Small intestine (tissue), 7 donors: Measurements from ENCODE around the gene PLXNA4. TPM values are rescaled to one million over a fixed set of nuclear protein-coding genes. Genes with fewer than 3 reads are reported as not detected.
"Not testable (repeated sequence)": the region's sequence is repeated elsewhere in the genome, so short reads cannot be mapped to it uniquely, and the experiment has no call there.

Source experiments
- DNase-seq, 2 donors: peaks; one replicate each; pipeline versions ENCODE4 v3.0.0 to v3.0.0-alpha.2; 2013
- FAIRE-seq: peaks from 2 replicates; lab custom pipeline; 2012; peaks lifted over from hg19 to GRCh38; lab: Jason Lieb, UNC
- H3K27ac ChIP-seq, 3 donors: one replicate each; pipeline ENCODE4 v1.5.1; 2013; ENCODE audit warnings: low read length in 2 of 3, mild to moderate bottlenecking in 2 of 3, control low read depth in 1 of 3, inconsistent platforms in 1 of 3, low read depth in 1 of 3, moderate library complexity in 1 of 3
- H3K27me3 ChIP-seq, 3 donors: one replicate each; pipeline ENCODE4 v1.6.1; 2013; ENCODE audit warnings: low read length in 3 of 3, inconsistent platforms in 1 of 3; ENCODE audit not compliant: control insufficient read depth in 3 of 3, insufficient read depth in 3 of 3
- H3K36me3 ChIP-seq, 3 donors: one replicate each; pipeline ENCODE4 v1.6.1; 2013; ENCODE audit warnings: low read length in 3 of 3, inconsistent platforms in 1 of 3, low read depth in 1 of 3, mild to moderate bottlenecking in 1 of 3, moderate library complexity in 1 of 3; ENCODE audit not compliant: control insufficient read depth in 3 of 3, insufficient read depth in 2 of 3
- H3K4me1 ChIP-seq, 3 donors: one replicate each; pipeline ENCODE4 v1.6.1; 2013; ENCODE audit warnings: low read length in 2 of 3, inconsistent platforms in 1 of 3, low read depth in 1 of 3, mild to moderate bottlenecking in 1 of 3, moderate library complexity in 1 of 3; ENCODE audit not compliant: control insufficient read depth in 3 of 3, insufficient read depth in 2 of 3
- H3K4me3 ChIP-seq, 3 donors: one replicate each; pipeline ENCODE4 v1.5.1; 2013; ENCODE audit warnings: low read length in 3 of 3, control low read depth in 1 of 3, inconsistent platforms in 1 of 3, low read depth in 1 of 3, mild to moderate bottlenecking in 1 of 3, moderate library complexity in 1 of 3
- H3K9me3 ChIP-seq, 2 donors: one replicate each; pipeline ENCODE4 v1.6.1; 2013; ENCODE audit warnings: low read depth in 1 of 2, low read length in 1 of 2; ENCODE audit not compliant: control insufficient read depth in 2 of 2, insufficient read depth in 1 of 2
- WGBS, 3 donors: extraction: QIAGEN DNeasy Blood & Tissue Kit; methylation state at CpG; one replicate each; pipeline ENCODE4 v1.1.7; 2013; 5-methylcytosine and 5-hydroxymethylcytosine counted together
- polyA plus RNA-seq, 4 donors: library from polyadenylated mRNA; stranded (reverse) in 3 of 4; unstranded in 1 of 4; fragments of 200-250 nt in 3 of 4; fragments of 120-200 nt in 1 of 4; gene quantifications; one replicate each; pipeline versions ENCODE4 v1.2.1 to v1.2.3, GENCODE V29; 2013
- donor health status: healthy with polysubstance abuse.
- donor health status: control.
- donor health status: control.
- donor health status: Bipolar disorder and iron deficiency.
- donor health status: healthy.

PLXNA4 gene
- polyA plus RNA-seq, 4 donors = under 0.01 to 3.9 (median 1.2) TPM; not detected in 1

GRCh38 chr7:132392713-132393112 lies 183.6 kb downstream of the PLXNA4 start:
- Histone ChIP-seq H3K36me3 (no peaks in the 10 kb centered on the region), H3K4me3 (no peak overlapping the region), H3K27ac (no peak overlapping the region), H3K9me3 (no peaks in the 10 kb centered on the region), H3K27me3 (no peaks in the 10 kb centered on the region), H3K4me1 (peaks cover 0 to 22% (median 0%) of the 10 kb centered on the region in 3 donors)
- DNase-seq = no peak
- WGBS, 3 donors = 82 to 90% (median 84%) methylated on average over 8 of the region's 8 CpGs
- FAIRE-seq = no peak

- Histone ChIP-seq H3K9me3 (no peaks in the 10 kb centered on the region), H3K27me3 (no peaks in the 10 kb centered on the region), H3K36me3 (no peaks in the 10 kb centered on the region), H3K4me1 (peaks cover 0 to 19% (median 0%) of the 10 kb centered on the region in 3 donors), H3K4me3 (no peak overlapping the region), H3K27ac (no peak overlapping the region)
- no peak for DNase-seq
- no peak for FAIRE-seq
- 70 to 76% (median 72%) methylated on average over 3 of the region's 3 CpGs for WGBS, 3 donors
Observed at GRCh38 chr7:132390705-132391104, 185.6 kb downstream of the PLXNA4 start.

- H3K4me1 ChIP-seq = peaks cover 0 to 12% (median 0%) of the 10 kb centered on the region in 3 donors
- H3K36me3 ChIP-seq, H3K27ac ChIP-seq, H3K4me3 ChIP-seq, FAIRE-seq, H3K9me3 ChIP-seq, H3K27me3 ChIP-seq, DNase-seq: not testable (repeated sequence)
- WGBS, 3 donors = 90 to 96% (median 96%) methylated on average over 4 of the region's 4 CpGs
Observed at GRCh38 chr7:132390049-132390448, 186.2 kb downstream of the PLXNA4 start.

GRCh38 chr7:132388688-132389087 lies 187.6 kb downstream of the PLXNA4 start:
- Histone ChIP-seq H3K9me3 (no peaks in the 10 kb centered on the region), H3K27ac (no peak overlapping the region), H3K4me1 (peaks cover 0 to 8% (median 0%) of the 10 kb centered on the region in 3 donors), H3K4me3 (no peak overlapping the region), H3K27me3 (no peaks in the 10 kb centered on the region), H3K36me3 (no peaks in the 10 kb centered on the region)
- 84 to 94% (median 89%) methylated on average over 1 of the region's 1 CpG for WGBS, 3 donors
- DNase-seq (no peak), FAIRE-seq (no peak)

GRCh38 chr7:132387596-132387995 lies 188.7 kb downstream of the PLXNA4 start:
- WGBS, 3 donors = 82 to 91% (median 88%) methylated on average over 6 of the region's 6 CpGs
- H3K27me3 ChIP-seq = no peaks in the 10 kb centered on the region
- no peak overlapping the region for H3K27ac ChIP-seq
- no peaks in the 10 kb centered on the region for H3K36me3 ChIP-seq
- FAIRE-seq (no peak), DNase-seq (no peak)
- H3K4me3 ChIP-seq = no peak overlapping the region
- no peaks in the 10 kb centered on the region for H3K9me3 ChIP-seq
- H3K4me1 ChIP-seq = peaks cover 0 to 8% (median 0%) of the 10 kb centered on the region in 3 donors

- Histone ChIP-seq H3K4me1 (peaks cover 0 to 18% (median 0%) of the 10 kb centered on the region in 3 donors), H3K4me3 (no peak overlapping the region), H3K36me3 (no peaks in the 10 kb centered on the region), H3K9me3 (no peaks in the 10 kb centered on the region), H3K27ac (no peak overlapping the region), H3K27me3 (no peaks in the 10 kb centered on the region)
- WGBS, 3 donors = 48 to 73% (median 61%) methylated on average over 10 of the region's 10 CpGs
- no peak for DNase-seq
- FAIRE-seq = no peak
Observed at GRCh38 chr7:132386201-132386681, 190.0 kb downstream of the PLXNA4 start.

- WGBS, 3 donors = 45 to 74% (median 56%) methylated on average over 2 of the region's 2 CpGs
- no peak overlapping the region for H3K4me3 ChIP-seq
- DNase-seq (no peak), FAIRE-seq (no peak)
- no peaks in the 10 kb centered on the region for H3K36me3 ChIP-seq
- H3K27me3 ChIP-seq = no peaks in the 10 kb centered on the region
- H3K9me3 ChIP-seq = no peaks in the 10 kb centered on the region
- H3K4me1 ChIP-seq = peaks cover 0 to 33% (median 0%) of the 10 kb centered on the region in 3 donors
- no peak overlapping the region for H3K27ac ChIP-seq
Observed at GRCh38 chr7:132383962-132384361, 192.3 kb downstream of the PLXNA4 start.

GRCh38 chr7:132381742-132382472 lies 194.4 kb downstream of the PLXNA4 start:
- peak overlapping the region in 1 of 3 donors; percentile 13 for H3K27ac ChIP-seq
- H3K4me1 ChIP-seq = peaks cover 4 to 52% (median 8%) of the 10 kb centered on the region in 3 donors
- no peaks in the 10 kb centered on the region for H3K36me3 ChIP-seq
- H3K27me3 ChIP-seq = no peaks in the 10 kb centered on the region
- DNase-seq (peak; percentile 27 to 35), FAIRE-seq (no peak)
- 47 to 52% (median 52%) methylated on average over 9 of the region's 9 CpGs for WGBS, 3 donors
- H3K4me3 ChIP-seq = no peak overlapping the region
- no peaks in the 10 kb centered on the region for H3K9me3 ChIP-seq
